Vagina (tissue), 2 donors: Measurements from ENCODE around the gene C2CD2L. TPM values are rescaled to one million over a fixed set of nuclear protein-coding genes. Genes with fewer than 3 reads are reported as not detected.

Source experiments
- DNase-seq, 2 donors: peaks; one replicate each; pipeline ENCODE4 v3.0.0-alpha.2; 2017; ENCODE audit errors: extremely low spot score in 2 of 2
- H3K27ac ChIP-seq: fragments of 200-600 bp; sonication (generic); one replicate; pipeline ENCODE4 v1.5.1; 2019
- H3K27me3 ChIP-seq: fragments of 200-600 bp; sonication (generic); one replicate; pipeline ENCODE4 v1.5.1; 2019
- H3K36me3 ChIP-seq, 2 donors: fragments of 200-600 bp; sonication (generic); one replicate each; pipeline ENCODE4 v1.5.1; 2017 to 2019
- H3K4me1 ChIP-seq: fragments of 200-600 bp; sonication (generic); one replicate; pipeline ENCODE4 v1.5.1; 2019
- H3K4me3 ChIP-seq, 2 donors: fragments of 200-600 bp; sonication (generic); 1 replicate in 1 of 2; 2 replicates in 1 of 2; pipeline ENCODE4 v1.5.1; 2016 to 2019
- H3K9me3 ChIP-seq: fragments of 200-600 bp; sonication (generic); one replicate; pipeline ENCODE4 v1.5.1; 2019
- CTCF ChIP-seq, 3 experiments: fragments of 450-650 bp in 2 of 3; fragments of 200-600 bp in 1 of 3; sonication (generic) in 1 of 3; IDR thresholded peaks; one replicate each; pipeline ENCODE4 v1.5.1; 2017 to 2019; ENCODE audit warnings: antibody characterized with exemption in 3 of 3, mild to moderate bottlenecking in 2 of 3, moderate library complexity in 2 of 3
- POLR2A ChIP-seq, 2 donors: fragments of 450-650 bp; IDR thresholded peaks; one replicate each; pipeline ENCODE4 v1.6.1; 2017; ENCODE audit warnings: antibody characterized with exemption in 2 of 2, mild to moderate bottlenecking in 2 of 2, moderate library complexity in 2 of 2
- POLR2AphosphoS5 ChIP-seq, 2 donors: sonication (generic); formaldehyde crosslinking; IDR thresholded peaks; one replicate each; pipeline ENCODE4 v1.9.0; 2017; ENCODE audit warnings: antibody characterized with exemption in 2 of 2, mild to moderate bottlenecking in 2 of 2, low read depth in 1 of 2; ENCODE audit not compliant: insufficient read depth in 1 of 2
- intact Hi-C: fragments of 100-400 bp; cut with DNase I; formaldehyde crosslinking; loops from one replicate; pipeline ENCODE4 v1.15.1; 2023
- total RNA-seq: library from RNA; depleted of rRNA; stranded (reverse); fragments of >200 nt; gene quantifications from one replicate; pipeline ENCODE4 v1.2.3, GENCODE V29; 2016

The C2CD2L gene
- total RNA-seq, 1 donor from 2014 or later: 7.1 TPM

- H3K27ac ChIP-seq: no peak overlapping the region
- no peak overlapping the region for H3K4me3 ChIP-seq
- DNase-seq: no peak
- H3K4me1 ChIP-seq: peaks cover 36% of the 10 kb centered on the region
- no peaks in the 10 kb centered on the region for H3K36me3 ChIP-seq
- intact Hi-C loops: no loop called here
- H3K9me3 ChIP-seq: no peaks in the 10 kb centered on the region
- H3K27me3 ChIP-seq: no peaks in the 10 kb centered on the region
- TF ChIP-seq POLR2A (IDR thresholded peaks at IDR 0.05): no peak
- TF ChIP-seq CTCF (IDR thresholded peaks at IDR 0.05): no peak
- no peak for TF ChIP-seq POLR2AphosphoS5 (IDR thresholded peaks at IDR 0.05; ENCODE audit: insufficient read depth in 1 of 2, low read depth in 1 of 2)
Measured at GRCh38 chr11:119089319-119089718, 17.8 kb upstream of the C2CD2L start.

GRCh38 chr11:119091178-119091577 lies 16.0 kb upstream of the C2CD2L start:
- Histone ChIP-seq H3K9me3 (no peaks in the 10 kb centered on the region), H3K4me3 (no peak overlapping the region), H3K27ac (no peak overlapping the region), H3K27me3 (no peaks in the 10 kb centered on the region), H3K4me1 (peaks cover 31% of the 10 kb centered on the region), H3K36me3 (no peaks in the 10 kb centered on the region)
- intact Hi-C loops: loop anchor here (10.0 kb wide), 1 partner anchor 114 kb away; the partner anchor contains the start of gene CBL
- no peak for TF ChIP-seq POLR2AphosphoS5 (IDR thresholded peaks at IDR 0.05; ENCODE audit: insufficient read depth in 1 of 2, low read depth in 1 of 2)
- TF ChIP-seq CTCF (IDR thresholded peaks at IDR 0.05): no peak
- TF ChIP-seq POLR2A (IDR thresholded peaks at IDR 0.05): no peak
- DNase-seq: no peak

GRCh38 chr11:119091966-119092879 lies 14.9 kb upstream of the C2CD2L start:
- Histone ChIP-seq H3K27me3 (no peaks in the 10 kb centered on the region), H3K27ac (no peak overlapping the region), H3K4me3 (no peak overlapping the region), H3K9me3 (no peaks in the 10 kb centered on the region), H3K4me1 (peaks cover 29% of the 10 kb centered on the region), H3K36me3 (peaks cover 0 to 8% of the 10 kb centered on the region in 2 donors)
- intact Hi-C loops: loop anchor here (10.0 kb wide), 1 partner anchor 113 kb away; the partner anchor contains the start of gene CBL
- TF ChIP-seq POLR2A (IDR thresholded peaks at IDR 0.05) (no peak), POLR2AphosphoS5 (IDR thresholded peaks at IDR 0.05; ENCODE audit: insufficient read depth in 1 of 2, low read depth in 1 of 2) (no peak), CTCF (IDR thresholded peaks at IDR 0.05) (no peak)
- DNase-seq: no peak

- TF ChIP-seq POLR2A (IDR thresholded peaks at IDR 0.05) (no peak), CTCF (IDR thresholded peaks at IDR 0.05) (no peak), POLR2AphosphoS5 (IDR thresholded peaks at IDR 0.05; ENCODE audit: insufficient read depth in 1 of 2, low read depth in 1 of 2) (no peak)
- peaks cover 29% of the 10 kb centered on the region for H3K4me1 ChIP-seq
- no peaks in the 10 kb centered on the region for H3K27me3 ChIP-seq
- peak overlapping the region; percentile 95 for H3K27ac ChIP-seq
- peaks cover 0 to 18% of the 10 kb centered on the region in 2 donors for H3K36me3 ChIP-seq
- H3K4me3 ChIP-seq: peak overlapping the region in 1 of 2 donors; percentile 92
- intact Hi-C loops: loop anchor here (10.0 kb wide), 1 partner anchor 112 kb away; the partner anchor contains the start of gene CBL
- H3K9me3 ChIP-seq: no peaks in the 10 kb centered on the region
- no peak for DNase-seq
Measured at GRCh38 chr11:119092880-119093842, 14.0 kb upstream of the C2CD2L start.
